ENCODE results near the gene GLCCI1.

DNA sequence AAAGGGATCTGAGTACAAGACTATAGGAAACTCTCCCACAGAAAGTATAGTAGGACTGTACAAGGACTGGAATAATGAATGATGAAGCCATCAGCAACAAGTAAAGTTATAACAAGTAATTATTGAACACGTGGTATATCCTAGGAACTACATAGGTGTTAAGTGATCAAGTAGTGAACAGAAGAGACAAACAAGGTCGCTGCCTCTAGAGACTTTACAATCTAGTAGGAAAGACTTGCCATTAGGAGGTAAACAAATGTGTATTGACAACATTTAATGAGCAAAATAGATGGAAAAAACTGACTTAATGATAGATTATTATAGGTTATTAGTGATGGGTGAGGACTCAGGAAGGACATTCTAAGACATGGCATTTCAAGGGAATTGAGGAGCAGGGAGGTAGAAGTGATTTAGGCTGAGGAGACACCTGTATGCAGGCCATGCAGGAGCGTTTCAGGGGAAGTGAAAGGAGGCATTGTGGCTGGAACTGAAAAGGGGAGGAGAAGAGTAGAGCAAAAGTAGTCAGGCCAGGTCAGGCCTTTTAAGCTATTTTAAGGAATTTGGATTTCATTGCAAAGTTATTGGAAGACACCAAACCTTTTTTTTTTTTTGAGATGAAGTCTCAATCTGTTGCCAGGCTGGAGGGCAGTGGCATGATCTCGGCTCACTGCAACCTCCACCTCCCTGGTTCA, 8.5 kb upstream of the GLCCI1 start:
- TF ChIP-seq ZNF274 (IDR thresholded peaks at IDR 0.05; ENCODE audit: low read depth, low read length), result no peak
- no peak for TF ChIP-seq SUZ12 (IDR thresholded peaks at IDR 0.05; ENCODE audit: extremely low read depth, insufficient read depth, insufficient read length)

Data from NT2/D1 (cell line).